Activated T-cell treated with anti-CD3 and anti-CD28 coated beads for 1 hour (primary cell): ENCODE measurements around the gene COA5.
"Not testable (repeated sequence)": the region's sequence is repeated elsewhere in the genome, so short reads cannot be mapped to it uniquely, and the experiment has no call there.

ENCODE experiments used
- DNase-seq: peaks from one replicate; pipeline ENCODE4 v3.0.0-alpha.2; 2020; ENCODE audit warnings: low read depth

Gene COA5

DNA sequence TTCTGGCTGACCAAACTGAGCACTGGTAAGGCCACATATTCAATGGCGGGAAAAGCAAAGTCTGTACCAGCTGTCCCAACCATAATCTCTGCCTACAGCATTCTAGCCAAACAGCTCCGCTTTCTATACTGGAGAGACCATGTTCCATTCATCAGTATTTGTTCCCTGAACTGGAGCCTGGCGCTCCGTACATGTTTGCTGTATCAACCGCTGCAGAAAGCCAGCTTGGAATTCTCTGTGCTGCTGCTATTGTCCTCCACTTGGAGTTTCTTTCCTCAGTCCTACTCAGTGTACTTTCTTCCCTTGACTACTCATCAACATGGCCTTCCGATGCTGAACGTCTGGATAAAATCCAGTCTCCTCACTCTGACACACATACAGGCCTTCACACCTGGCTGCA lies 1.9 kb downstream of the COA5 start:
- DNase-seq, result no peak

DNA sequence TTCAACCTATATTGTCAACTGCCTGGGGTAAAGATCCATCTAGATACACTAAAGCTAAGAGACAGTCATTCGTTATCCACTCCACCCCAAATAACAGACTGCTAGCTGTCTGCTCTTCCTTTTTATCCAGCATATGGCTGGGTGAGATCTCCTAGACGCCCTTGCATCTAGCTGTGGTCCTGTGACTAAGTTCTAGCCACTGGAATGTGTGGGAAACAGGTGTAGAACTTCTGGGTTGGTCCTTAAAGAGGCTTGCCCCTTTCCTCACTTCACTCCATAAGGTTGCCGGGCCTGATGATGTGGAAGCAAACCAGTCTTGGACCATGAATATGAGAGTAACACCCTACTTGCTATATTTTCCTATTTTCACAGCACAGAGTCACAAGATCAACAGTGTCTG lies 3.2 kb downstream of the COA5 start:
- no peak for DNase-seq

DNA sequence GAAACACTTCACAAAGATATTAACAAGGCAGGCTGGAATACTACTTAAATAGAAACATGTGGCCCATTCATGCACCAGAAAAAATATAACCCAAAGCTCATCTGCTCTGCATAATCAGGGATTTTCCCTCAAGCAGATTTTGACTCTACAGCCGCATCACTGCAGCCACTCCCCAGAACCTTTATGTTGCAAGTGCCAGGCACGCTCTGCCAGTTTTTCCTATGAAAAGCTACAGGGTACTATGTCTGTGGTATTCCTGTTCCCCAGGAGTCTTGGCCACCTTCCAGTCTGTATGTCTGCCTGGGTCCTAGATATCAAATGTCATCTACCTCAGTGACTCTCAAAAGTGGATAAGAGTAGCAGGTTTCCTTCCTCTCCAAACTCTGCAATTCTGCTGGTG lies 3.8 kb downstream of the COA5 start:
- no peak for DNase-seq

GRCh38 chr2:98601532-98602132 lies 6.7 kb downstream of the COA5 start:
- DNase-seq, result no peak

DNA sequence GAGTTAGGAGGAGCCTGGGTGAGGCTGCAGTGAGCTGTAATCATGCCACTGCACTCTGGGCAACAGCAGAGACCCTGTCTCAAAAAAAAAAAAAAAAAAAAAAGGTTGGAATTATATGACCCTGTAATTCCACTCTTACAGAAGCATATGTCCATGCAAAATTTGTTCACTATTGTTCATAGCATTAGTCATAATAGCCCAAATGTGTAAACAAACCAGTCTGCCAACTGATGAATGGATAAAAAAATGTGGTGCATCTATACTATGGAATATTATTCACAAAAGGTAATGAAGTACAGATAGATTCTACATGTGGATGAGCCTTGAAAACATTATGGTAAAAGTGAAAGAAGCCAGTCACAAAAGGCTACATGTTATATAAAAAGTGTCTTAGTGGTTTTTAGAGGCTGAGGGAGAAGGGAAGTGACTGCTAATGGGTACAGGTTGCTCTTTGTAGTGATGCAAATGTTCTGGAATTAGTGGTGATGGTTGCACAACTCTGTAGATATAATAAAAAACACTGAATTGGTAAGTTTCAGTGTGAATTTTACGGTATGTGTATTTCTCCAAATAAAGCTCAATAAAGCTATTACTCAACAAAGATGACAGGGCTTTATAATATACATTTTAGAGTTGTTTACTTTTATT lies 9.4 kb downstream of the COA5 start:
- DNase-seq, result no peak

- DNase-seq, result not testable (repeated sequence)
These were observed 13.6 kb downstream of the COA5 start for GRCh38 chr2:98594665-98595064.

DNA sequence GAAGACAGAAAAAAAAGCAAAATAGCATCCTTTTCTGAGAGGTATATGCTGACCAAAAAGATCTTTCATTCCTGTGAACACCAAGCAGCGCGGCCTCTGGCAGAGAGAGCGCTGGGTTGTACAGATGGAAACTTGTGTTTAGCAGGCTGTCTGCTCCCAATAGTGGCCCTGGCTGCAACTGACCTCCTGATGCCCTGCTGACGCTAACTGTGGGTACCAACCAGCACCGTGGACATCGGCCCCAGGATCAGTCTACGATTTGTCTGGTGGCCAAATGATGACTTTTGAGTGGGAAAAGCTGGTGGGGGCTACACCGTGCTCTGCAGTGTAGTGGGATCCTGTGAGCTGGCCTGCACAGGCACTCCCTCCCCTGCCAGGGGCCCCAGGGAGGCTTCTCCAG lies 15.7 kb downstream of the COA5 start:
- DNase-seq, result no peak

GRCh38 chr2:98589489-98589888 lies 18.8 kb downstream of the COA5 start:
- no peak for DNase-seq

DNA sequence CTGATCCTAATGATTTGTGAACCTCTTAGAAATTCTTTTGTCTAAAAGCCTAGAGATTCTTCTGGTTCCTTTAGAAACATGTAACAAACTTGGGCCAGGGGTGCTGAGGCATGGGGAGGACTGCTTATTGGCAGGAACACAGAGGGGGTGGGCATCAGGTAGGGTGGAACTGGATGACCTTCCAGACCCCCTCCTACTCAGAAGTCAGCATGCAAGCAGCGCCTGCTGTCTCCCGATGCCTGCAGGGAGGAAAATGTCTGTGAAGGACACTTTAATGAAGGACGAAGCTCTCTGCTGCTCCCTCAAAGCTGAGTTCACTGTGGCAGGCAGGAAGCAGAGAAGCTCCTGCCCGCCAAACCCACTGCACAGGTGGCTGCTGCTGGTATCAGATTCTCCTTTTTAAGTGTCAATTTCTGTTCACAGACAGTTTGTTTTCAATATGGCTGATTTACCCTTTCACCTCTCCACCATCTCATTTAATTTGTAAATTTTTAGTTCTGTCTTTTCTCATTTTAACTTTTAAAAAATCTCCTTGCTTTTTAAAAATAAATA lies 19.4 kb downstream of the COA5 start:
- DNase-seq, result no peak

DNA sequence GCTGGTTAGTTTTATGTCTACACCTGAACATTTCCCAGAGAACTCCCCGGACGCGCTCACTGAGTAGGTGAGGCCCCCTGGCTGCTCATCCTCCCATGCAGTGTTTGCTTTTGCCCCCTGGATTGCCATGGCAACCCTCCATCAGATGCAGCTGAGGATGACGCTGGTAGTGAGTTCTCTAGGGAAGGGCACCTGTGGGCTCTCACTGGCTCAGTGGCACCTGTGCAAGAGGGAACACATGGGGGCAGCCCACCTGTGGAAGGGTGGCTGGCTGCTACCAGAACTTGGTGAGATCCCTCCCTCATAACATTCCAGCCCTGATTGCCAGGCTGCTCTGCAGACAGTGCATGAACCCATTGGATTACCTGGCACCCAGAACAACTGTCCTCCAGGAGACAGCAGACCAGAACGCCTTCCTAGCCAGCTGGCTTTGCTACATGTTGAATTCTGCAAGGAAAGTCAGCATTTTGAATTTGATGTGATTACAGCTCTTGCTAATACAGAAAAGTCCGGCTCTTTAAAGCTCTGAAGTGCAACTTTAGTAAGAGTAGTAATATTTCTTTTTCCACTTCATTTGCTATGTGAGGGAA lies 21.7 kb downstream of the COA5 start:
- DNase-seq, result no peak

- no peak for DNase-seq
These were observed 22.9 kb downstream of the COA5 start for GRCh38 chr2:98585386-98585785.

DNA sequence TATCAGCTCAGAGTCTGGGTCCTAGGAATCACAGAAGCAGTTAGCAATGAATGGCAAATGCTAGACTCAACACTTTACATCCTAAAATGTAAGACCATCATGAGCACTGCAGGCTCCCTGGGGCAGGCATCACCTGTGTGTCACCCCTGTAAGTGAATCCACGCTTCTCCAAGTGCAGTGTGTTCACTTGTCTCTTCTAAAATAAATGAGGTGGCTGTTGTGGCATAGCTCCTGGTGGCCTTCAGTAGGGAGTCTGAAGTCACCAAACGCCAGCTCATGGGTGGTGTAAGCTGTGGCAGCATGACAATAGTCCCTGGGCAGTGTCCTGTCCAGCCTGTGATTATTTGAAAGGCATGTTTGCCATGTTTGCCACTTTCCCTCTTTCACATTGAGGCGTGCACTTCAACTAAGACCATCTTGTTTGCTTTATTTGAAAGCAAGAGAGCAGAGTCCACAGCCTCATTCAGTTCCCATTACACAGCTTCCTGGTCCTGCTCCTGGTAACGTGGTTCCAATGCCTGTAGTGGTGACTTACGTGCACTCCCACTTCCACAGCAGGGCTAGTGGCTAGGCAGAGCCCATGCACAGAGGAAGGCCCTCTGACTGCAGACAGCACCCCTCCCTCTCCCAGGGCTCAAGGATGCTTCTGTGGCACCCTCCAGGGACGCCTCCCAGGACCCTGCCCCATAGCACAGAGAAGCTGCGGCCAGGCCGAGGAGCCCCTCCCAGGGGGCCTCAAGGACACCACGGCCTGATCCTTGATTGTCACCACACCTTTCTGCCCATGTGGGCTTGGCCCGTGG lies 24.3 kb downstream of the COA5 start:
- DNase-seq, result no peak

- DNase-seq, result no peak
These were observed 25.0 kb downstream of the COA5 start for GRCh38 chr2:98583276-98583675.

DNA sequence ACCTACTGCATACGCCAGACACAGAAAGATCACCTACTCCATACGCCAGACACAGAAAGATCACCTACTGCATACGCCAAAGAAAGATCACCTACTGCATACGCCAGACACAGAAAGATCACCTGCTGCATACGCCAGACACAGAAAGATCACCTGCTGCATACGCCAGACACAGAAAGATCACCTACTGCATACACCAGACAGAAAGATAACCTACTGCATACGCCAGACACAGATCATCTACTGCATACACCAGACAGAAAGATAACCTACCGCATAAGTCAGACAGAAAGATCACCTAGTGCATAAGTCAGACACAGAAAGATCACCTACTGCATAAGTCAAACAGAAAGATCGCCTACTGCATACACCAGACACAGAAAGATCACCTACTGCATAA lies 25.8 kb downstream of the COA5 start:
- no peak for DNase-seq

GRCh38 chr2:98580656-98581284 lies 27.5 kb downstream of the COA5 start:
- no peak for DNase-seq

GRCh38 chr2:98579926-98580325 lies 28.4 kb downstream of the COA5 start:
- no peak for DNase-seq

- DNase-seq, result no peak
These were observed 30.1 kb downstream of the COA5 start for GRCh38 chr2:98578231-98578630.

DNA sequence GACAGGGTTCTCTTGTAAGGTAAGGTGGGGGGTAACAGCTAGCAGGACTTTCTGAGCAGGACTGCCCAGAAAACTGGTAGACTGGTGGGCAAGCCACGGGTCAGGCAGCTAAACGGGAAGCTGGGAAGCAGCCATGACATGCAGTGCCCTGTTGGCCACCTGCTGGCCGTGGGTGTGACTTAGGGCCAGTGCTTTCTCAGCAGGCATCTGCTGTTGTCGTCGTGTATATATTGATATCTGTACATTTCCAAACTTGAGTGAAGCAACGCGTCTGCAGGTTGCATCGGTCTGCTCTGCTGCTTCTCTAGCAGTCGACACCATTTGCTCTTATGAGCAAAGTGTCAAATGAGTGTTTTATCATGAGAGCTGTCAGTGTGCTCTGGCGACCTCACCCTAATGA lies 31.0 kb downstream of the COA5 start:
- no peak for DNase-seq

DNA sequence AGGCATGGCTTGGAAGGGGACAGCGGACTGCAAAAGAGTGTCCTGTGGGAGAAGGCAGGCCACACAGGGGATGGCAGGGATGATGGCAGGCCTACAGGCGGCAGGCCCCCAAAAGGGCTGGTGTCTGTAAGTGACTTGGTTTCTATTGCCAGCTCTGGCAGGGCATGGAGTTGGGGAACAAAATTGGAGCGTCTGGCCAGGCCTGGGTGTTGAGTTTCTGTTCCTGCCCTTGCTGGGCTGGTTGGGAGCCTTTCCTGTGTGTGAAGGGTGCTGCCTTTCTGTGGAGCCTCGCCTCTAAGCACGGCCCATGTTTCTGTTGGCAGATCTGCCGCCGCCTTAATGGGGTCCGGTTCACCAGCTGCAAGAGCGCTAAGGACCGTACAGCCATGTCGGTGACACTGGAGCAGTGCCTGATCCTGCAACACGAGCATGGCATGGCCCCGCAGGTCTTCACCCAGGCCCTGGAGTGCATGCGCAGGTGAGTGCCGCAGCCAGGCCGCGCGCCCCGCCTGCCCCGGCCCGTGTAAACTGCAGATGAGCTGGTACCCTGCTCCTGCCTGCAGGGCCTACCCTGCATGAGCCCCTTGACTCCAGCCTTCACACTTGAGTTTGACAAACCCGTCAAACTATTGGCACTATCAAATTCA lies 31.5 kb downstream of the COA5 start:
- DNase-seq, result no peak

- DNase-seq, result no peak
These were observed 34.9 kb downstream of the COA5 start for GRCh38 chr2:98573426-98573825.

GRCh38 chr2:98572676-98573075 lies 35.6 kb downstream of the COA5 start:
- no peak for DNase-seq

- no peak for DNase-seq
These were observed 36.1 kb downstream of the COA5 start for GRCh38 chr2:98572211-98572610.
